ENCODE results near the gene SERPINA1. TPM values are rescaled to one million over a fixed set of nuclear protein-coding genes. Genes with fewer than 3 reads are reported as not detected.
A peak's percentile ranks its signal among the peaks of the same experiment; 100 is the strongest.
"Not testable (repeated sequence)": the region's sequence is repeated elsewhere in the genome, so short reads cannot be mapped to it uniquely, and the experiment has no call there.

The SERPINA1 gene
- total RNA-seq, result 348 TPM

DNA sequence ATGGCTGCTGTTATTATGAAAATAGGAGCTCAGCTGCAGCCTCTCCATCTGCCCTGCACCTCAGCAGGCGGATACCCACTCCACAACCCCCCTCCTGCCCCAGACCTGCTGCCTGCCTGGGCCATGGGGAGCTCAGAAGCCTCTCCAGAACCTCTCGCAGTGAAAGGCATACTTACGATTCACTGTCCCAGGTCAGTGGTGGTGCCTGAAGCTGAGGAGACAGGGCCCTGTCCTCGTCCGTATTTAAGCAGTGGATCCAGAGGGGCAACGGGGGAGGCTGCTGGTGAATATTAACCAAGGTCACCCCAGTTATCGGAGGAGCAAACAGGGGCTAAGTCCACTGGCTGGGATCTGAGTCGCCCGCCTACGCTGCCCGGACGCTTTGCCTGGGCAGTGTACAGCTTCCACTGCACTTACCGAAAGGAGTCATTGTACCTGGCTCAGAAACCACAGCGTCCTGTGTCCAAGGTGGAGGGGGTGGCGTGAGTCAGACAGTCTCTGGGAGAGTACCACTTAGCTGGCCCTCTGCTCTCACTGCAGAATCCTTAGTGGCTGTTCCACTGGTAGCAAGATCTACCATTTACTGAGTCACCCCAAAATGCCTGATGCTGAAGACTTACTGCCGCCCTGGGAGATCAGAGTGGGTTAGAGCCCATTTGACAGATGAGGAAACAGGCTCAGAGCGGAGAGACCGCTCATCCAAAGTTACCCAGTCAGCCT, at the start of gene SERPINA1:
Gene SERPINA1 (minus strand): TSS at position 219 of the 720 bp plus-strand sequence. CDS start 5,365 bp downstream, outside the sequence.
- DNase-seq (ENCODE audit: low spot score), result peak; percentile 64

GRCh38 chr14:94428610-94429009, 40.2 kb upstream of the SERPINA1 start:
- DNase-seq (ENCODE audit: low spot score), result no peak

- no peak for DNase-seq (ENCODE audit: low spot score)
Observed at GRCh38 chr14:94427016-94427613, 38.7 kb upstream of the SERPINA1 start.

DNA sequence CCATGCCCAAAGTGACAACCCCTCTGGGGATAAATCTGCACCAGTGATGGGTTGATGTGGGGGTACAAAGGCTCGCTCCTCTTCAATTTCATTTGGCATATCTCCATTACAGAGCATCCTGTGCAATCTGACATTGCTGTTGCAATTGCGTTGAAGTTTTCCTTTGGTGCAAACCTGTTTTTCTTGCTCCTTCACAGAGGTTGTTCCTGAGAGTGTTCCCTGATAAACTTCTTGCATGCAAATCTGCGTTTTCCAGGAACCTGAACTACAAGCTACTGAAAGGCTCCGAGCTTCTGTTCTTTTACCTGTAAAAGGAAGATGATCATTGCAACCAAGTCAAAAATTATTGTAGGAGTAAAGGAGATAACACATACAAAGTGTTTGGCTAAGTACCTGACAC, 38.1 kb upstream of the SERPINA1 start:
- DNase-seq (ENCODE audit: low spot score), result no peak

DNA sequence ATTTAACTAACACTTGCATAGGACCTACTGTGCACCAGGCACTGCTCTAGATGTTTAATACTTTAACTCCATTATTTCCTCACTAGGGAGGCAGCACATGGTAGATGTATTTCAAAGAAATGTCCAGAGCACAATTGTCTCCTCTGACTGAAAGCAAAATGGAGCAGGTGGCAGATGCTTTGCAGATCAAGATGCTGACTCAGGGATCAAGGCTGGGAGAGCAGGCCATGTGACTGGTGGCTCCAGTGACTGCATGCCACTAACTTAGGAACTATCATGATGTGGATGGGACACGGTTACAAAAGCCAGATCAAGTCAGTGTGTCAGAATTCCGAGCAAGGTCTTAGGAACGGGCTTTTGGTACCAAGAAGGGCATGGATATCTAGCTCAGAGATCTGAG, 36.0 kb upstream of the SERPINA1 start:
- DNase-seq (ENCODE audit: low spot score), result no peak

DNA sequence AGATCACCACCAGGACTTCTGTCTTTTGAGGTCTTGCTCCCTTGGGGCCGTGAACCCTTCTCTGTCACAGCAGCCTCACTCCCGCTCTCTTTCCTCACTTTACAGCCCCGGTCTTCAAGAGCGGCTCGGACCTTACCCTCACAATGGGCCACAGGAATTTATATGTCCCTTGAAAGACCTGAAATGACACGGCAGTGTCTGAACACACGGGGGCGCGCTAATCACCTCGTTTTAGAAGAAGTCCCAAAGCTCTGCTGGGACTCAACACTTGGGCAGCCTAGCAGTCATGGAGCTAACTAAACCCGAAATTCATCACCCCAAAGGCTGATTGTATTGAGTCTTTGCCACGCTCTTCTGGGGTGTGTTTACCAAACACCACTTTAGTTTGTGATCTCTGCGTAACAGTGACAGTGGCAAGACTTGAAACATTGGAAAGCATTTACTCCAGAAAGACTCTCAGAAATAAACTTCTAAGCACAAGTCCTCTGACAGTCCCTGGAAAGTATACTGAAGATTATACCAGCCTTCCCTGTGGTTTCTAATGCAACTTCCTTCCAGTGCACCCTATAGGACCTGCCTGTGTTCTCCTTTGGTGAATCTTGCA, 35.2 kb upstream of the SERPINA1 start:
- DNase-seq (ENCODE audit: low spot score), result peak; percentile 68

- DNase-seq (ENCODE audit: low spot score), result no peak
Observed at GRCh38 chr14:94421316-94421715, 32.9 kb upstream of the SERPINA1 start.

GRCh38 chr14:94417497-94418205, 29.2 kb upstream of the SERPINA1 start:
- DNase-seq (ENCODE audit: low spot score), result not testable (repeated sequence)

DNA sequence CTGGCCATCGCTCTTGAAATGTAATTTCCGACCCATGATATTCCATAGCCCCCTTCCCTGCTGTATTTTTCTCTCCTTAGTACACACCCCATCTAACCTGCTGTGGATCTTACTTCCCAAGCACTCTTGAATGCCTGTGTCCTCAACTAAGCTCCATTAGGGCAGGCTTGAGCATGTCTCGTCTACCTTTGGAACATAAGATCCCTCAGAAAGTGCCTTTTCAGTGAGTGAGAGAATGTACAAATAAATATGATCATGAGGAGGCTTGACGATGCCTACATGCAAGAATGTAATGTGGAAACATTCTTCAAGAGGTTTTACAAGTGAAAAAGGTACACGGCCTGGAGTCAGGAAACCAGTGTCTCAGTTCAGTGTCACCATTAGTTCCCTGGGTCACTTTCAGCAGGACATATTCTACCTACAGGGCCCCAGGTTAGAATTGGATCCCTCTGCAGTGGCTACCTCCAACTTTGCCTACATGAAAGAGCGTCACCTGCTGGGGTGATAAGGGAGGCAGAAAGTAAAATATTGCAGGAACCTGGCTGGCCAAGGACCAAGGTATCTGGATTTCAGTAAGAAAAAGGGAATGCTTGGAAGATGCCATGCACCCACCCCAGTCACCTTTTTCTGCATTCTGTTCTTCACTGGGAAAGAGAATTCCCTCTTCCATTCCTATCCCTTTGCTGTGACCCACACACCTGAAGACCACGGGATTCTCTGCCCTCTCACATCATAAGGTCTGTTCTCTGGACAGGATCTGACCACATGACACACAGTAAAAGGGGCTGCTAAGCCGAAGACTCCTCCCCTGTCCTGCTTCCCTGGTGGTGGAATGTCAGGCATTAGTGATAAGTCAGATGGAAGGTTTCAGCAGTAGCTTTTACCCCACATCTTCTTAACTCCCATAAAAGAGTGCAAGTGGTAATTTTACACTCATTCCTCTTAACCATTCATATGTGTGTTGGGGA, 24.6 kb upstream of the SERPINA1 start:
- no peak for DNase-seq (ENCODE audit: low spot score)

DNA sequence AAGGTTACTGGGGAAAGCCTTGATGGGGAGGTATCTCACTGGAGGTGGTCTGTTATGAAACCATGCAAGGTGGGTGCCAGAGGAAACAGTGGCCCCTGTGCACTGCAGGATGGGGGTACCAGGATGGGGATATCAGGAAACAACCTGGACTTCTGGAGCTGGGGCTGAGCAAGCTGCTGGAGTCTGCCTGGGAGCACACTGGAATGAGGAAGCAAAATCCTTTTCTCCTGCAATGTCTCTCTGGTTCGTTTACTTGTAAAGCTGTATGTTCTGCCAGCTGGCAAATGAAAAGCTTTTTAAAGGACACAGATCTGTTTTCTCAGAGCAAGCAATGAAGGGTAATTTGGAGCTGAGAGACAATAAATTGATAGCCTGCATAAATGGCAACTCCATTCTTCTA, 23.2 kb upstream of the SERPINA1 start:
- peak; percentile 43 for DNase-seq (ENCODE audit: low spot score)

DNA sequence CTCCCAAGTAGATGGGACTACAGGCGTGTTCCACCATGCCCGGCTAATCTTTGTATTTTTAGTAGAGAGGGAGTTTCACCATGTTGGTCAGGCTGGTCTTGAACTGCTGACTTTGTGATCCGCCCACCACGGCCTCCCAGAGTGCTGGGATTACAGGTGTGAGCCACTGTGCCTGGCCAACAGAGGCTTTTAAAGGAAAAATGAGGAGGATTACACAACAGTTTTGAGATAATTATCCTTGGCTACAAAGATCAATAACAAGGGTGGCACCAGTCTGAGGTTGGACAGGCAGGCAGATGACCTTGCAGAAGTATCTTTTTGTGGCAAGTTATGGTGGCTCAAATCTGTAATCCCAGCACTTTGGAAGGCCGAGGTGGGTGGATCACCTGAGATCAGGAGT, 21.0 kb upstream of the SERPINA1 start:
- not testable (repeated sequence) for DNase-seq (ENCODE audit: low spot score)

- DNase-seq (ENCODE audit: low spot score), result no peak
Observed at GRCh38 chr14:94408546-94409095, 20.2 kb upstream of the SERPINA1 start.

DNA sequence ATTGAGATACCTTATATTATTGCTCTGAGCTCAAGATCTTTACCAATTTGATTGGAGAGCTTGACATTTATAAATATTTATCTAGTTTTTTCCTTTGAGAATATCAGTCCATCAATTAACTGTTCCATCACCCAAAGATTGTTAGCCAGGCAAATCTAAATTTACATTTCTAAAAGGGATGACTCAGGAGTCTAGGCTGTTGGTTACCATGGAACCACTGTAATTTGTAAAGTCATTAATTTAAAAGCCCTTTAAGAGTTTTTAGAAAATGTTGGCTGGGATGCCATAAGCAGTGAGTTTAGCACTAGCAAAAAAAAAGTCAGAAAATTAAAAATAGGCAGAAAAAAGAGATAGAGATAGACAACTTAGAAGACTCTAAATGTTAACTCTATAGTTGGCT, 19.5 kb upstream of the SERPINA1 start:
- DNase-seq (ENCODE audit: low spot score), result no peak

DNA sequence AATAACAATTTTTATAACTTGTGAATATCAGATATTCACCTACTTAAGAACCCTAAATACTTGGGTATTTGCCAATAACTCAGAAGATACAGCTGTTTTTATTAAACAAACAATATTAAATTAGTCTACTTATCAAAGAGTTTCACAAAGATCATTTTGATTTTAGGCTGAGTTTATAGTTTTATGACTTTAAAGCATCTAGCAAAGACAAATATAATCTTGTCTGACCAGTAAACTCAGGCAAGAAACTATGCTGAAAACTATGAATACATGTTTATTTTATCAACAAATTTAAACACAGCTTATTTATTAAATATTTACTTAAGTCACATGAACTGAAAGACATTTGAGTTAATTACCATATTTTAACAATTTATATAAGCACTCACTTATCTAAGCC, 18.5 kb upstream of the SERPINA1 start:
- no peak for DNase-seq (ENCODE audit: low spot score)

- DNase-seq (ENCODE audit: low spot score), result no peak
Observed at GRCh38 chr14:94405486-94405885, 17.1 kb upstream of the SERPINA1 start.

DNA sequence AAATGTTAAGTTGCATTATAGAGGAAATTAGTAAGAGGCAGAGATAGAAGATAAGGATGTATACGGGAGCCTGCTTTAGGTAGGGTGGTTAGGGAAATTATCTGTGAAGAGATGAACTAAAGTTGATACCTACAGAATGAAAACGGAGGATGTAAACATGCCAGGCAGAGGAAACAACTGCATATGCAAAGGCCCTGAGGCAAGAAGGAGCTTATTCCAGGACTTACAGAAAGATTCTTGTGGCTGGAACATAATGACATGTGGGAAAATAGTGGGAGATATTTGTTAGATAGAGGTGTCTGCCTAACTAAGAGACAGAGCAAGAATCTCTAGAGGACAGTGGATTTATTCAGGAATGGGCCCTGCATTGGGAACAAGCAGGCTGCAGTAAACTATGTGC, 16.2 kb upstream of the SERPINA1 start:
- DNase-seq (ENCODE audit: low spot score), result no peak

DNA sequence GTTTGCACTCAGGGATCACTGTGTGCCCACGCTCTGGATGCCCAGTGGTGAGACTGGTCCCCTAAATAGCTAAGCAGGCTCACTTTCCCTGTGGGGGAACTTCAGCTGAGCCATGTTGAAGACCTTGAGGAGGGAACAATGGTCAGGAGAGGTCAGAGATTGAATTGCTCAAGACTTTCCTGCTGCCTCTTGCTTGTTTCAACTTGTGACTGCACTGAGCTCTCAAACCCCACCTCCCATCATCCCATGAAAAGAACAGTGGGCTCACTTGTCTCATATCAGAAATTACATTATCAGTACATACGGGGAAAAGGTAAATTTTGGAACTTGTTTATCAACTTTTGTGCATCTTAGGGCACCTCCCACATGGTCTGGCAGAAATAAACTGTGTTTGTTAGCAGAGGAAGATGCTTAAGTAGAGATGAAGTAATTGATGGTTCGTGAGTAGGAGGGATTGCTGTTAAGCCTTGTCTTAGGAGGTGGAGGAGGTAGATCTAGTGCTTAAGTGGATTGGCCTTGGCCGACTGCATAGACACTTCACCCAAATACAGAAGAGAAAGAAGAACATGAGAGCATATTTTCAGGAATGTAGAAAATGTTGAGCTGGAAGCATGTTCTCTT, 15.0 kb upstream of the SERPINA1 start:
- no peak for DNase-seq (ENCODE audit: low spot score)

DNA sequence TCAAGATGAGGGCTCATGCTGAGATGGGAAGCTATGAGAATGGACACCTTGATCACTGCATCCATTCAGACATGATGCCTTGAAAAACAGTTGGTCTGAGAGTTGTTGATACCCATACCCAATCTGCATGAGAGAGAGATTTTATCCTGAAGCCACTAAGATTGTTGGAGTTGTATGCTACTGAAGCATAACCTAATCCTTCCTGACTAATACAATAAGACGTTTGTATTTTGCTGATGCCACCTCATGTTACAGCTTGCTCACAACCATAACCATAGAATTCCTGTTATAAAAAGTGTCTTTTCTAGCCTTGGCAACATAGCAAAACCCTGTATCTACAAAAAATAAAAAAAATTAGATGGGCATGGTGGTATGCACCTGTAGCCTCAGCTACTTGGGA, 12.7 kb upstream of the SERPINA1 start:
- DNase-seq (ENCODE audit: low spot score), result no peak

DNA sequence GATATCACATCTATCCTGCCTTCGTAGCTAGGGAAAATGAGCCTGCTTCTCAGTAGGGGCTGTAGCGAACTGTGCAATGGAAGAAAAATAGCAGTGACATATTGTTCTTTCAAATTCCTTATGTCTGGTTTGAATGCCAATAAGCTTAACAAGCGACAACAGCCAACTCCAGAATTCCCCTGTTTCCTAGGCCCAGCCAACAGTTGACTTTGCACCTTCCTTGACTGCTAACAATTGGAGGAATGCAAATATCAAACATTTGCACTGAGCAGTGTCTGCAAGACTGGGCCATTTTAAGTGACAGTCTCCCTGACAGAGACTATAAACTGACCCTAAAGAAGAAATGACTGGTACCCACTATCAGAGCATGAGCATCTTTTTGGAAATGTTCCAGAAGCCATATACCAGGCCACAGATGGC, 12.0 kb upstream of the SERPINA1 start:
- no peak for DNase-seq (ENCODE audit: low spot score)

DNA sequence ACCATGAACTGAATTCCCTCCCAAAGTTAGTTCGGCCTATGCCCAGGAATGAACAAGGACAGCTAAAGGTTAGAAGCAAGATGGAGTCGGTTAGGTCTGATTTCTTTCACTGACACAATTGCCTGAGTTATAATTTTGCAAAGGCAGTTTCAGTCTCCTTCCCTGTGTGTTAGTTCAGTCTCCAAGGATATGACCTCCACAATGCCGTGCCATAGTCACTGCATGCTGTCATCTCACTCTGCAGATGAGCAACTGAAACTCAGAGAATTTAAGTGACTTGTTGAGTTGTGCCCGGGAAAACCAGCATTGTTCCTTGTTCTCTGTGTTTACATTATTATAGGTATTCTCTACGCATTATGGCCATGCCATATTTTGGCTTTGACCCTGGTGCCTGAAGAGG, 10.1 kb upstream of the SERPINA1 start:
- DNase-seq (ENCODE audit: low spot score), result no peak

- DNase-seq (ENCODE audit: low spot score), result no peak
Observed at GRCh38 chr14:94398182-94398479, 9.7 kb upstream of the SERPINA1 start.
